Spleen (tissue), 7 donors: ENCODE results near the gene ATG7.

Source experiments
- CTCF ChIP-seq, 11 experiments: fragments of 200-600 bp in 7 of 11; fragments of 450-650 bp in 4 of 11; sonication (generic) in 4 of 11; IDR thresholded peaks in 8 of 11; conservative IDR thresholded peaks in 3 of 11; 1 replicate in 7 of 11; 2 replicates in 4 of 11; pipeline versions ENCODE4 v1.4.0 to v1.8.0; 2016 to 2021; ENCODE audit warnings: antibody characterized with exemption in 11 of 11, inconsistent platforms in 4 of 11, mild to moderate bottlenecking in 1 of 11
- POLR2A ChIP-seq, 3 donors: fragments of 450-650 bp; IDR thresholded peaks; one replicate each; pipeline ENCODE4 v1.5.1; 2017; ENCODE audit warnings: antibody characterized with exemption in 3 of 3, mild to moderate bottlenecking in 1 of 3
- donor health status: DM: no; HTN: no; CAD: no; lungs with moderate emphysema.
- donor health status: DM: no; HTN: no; CAD: no.
- donor health status: DM: no; HTN: no; CAD: no.

GRCh38 chr3:11226042-11226370 is 46.2 kb upstream of the ATG7 start:
- TF ChIP-seq CTCF (IDR thresholded peaks at IDR 0.05 in 8 of 11, conservative IDR thresholded peaks at IDR 0.05 in 3 of 11), result no peak
- no peak for TF ChIP-seq POLR2A (IDR thresholded peaks at IDR 0.05)
